Hematopoietic multipotent progenitor cell treated with erythropoietin and hydrocortisone succinate and interleukin-3 and kit ligand, for 8 days (in vitro differentiated cells): ENCODE data around the gene KIF13A.
"Not testable (repeated sequence)": the region's sequence is repeated elsewhere in the genome, so short reads cannot be mapped to it uniquely, and the experiment has no call there.

Source experiments
- DNase-seq: peaks from one replicate; pipeline ENCODE4 v3.0.0-alpha.2; 2015

Gene KIF13A

DNA sequence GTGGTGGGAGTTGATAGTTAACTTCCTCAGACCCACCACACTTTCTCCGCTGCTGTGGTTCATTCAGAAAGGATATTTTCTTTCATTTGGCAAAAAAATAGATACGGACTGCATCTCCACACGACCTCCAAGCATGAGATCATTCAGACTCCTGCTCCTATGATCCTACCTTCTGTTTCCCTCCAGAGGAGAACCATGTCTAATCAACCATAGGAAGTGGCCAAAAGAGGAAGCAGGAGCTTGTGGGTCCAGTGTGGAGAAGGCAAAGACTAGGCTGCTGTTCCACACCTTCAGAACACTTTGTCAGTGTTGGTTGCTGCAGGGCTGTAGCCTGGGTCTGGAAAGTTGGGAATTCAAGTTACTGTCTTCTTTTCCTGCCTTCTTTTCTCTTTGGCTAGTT lies 10.6 kb upstream of the KIF13A start:
- DNase-seq = no peak

DNA sequence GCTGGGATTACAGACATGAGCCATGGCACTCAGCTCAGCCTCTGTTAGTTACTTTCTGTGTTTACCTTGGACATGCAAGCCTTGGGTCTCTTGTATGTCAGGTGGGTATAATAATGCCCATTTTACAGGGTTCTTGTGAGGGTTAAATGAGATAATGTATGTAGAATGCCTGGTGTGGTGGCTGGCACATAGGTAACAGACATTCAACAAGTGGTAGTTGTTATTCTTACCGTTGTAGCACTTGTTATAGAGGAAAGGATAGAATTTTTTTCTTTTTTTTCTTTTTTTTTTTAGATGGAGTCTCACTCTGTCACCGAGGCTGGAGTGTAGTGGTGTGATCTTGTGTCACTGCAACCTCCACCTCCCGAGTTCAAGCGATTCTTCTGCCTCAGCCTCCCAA lies 8.0 kb upstream of the KIF13A start:
- no peak for DNase-seq

DNA sequence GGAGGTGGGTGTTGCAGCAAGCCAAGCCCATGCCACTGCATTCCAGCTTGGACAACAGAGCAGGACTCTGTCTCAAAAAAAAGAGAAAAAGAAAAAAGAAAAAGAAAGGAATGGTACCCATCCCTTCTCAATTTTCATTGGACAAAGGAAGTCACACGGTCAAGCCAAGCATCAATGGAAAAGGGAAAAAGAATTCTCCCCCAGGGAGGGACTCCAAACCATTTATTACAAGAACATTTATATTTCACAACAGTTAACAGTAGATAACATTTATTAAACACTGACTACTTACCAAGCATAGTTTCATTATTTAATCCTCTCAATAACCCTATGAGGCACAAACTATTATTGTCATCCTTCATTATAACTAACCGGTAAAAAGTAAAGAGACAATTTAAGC lies 6.6 kb upstream of the KIF13A start:
- DNase-seq = no peak

DNA sequence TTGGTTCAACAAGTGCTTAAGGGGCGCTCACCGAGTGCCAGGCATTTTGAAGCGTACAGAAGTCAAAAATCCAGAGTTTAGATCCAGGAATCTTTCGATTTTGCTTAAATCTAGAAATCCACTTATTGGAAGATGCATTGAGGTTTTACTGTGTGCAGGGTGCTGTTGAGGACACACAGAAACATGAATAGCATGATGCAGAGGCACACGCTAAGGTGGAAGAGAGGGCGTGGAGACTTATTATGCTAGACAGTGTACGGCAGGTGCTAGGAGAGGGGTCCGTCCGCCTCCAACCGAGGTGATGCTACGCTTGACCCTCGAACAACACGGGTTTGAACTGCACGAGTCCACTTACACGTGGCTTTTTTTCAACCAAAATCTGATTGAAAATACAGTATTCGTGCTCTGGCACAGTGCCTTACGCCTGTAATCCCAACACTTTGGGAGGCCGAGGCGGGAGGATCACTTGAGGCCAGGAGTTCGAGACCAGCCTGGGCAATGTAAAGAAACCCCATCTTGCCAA lies 1.0 kb upstream of the KIF13A start:
- DNase-seq = no peak

DNA sequence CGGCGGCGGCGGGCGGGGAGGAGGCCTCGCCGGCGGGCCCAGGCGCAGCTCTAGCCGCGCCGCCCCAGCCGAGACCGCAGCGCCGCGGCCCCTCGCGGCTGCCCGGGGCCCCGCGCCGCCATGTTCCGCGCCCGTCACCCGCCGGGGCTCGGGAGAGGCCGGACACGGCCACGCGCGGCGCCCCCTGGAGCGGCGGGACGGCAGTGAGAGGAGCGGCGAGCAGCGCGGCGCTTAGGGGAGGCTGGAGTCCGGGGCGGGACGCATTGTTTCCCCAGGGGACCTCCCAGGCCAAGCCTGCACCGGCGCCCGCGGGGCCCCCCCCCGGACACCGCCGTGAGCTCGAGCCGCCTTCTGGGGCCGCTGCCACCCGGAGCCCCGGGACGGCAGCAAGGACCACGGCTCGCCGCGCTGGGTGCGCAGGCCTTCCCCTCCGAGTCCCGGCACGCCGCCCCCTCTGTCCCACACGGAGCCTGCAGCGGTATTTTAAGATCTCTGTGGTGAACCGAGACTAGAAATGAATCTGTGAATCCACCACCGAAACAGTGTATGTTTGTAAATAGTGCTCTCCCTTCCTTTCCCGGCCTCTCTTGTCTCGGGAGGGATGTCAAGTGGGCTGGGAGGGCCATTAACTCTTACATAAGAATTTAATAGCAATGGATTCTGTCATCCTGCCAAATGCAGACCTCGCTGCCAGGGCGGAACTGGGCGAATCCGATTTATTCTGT lies 424 bp upstream of the KIF13A start:
- peak; percentile 75 for DNase-seq

DNA sequence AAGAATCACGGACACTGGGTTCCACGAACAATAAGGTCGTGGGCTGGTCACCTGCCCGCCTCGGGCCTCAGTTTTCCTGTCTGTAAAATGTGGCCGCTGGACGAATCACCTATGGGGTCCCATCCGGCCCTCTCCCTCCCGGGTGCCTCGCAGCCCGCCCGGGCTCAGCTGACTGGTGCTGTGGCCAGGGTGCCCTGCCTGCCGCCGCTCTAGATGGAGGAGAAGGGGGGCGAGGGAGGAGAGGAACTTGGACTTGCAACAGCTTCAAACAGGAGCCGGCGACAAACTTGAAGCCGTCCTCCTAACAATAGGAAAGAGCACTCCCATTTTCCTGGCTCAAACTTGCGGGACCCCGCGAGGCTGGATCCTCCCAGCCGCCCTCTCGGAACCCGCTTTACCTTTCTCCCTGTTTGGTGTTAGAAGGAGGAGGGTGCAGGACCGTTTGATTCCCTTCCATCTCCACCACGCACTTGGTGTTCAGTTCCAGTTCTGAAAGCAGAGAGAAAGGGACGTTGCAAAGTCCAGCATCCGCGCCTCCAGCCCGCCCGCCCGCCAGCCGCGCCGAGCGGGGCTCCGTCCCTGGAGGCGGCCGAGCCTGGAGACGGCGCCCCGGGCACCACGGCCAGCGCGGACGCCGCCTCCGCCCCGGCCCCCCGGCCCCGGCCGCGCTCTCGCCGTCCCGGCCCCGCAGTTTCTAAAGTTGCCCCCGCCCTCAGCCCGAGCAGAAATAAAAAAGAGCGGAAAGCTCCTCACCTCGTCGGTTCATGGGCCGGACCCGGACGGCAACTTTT lies 584 bp downstream of the KIF13A start:
- peak; percentile 58 for DNase-seq

DNA sequence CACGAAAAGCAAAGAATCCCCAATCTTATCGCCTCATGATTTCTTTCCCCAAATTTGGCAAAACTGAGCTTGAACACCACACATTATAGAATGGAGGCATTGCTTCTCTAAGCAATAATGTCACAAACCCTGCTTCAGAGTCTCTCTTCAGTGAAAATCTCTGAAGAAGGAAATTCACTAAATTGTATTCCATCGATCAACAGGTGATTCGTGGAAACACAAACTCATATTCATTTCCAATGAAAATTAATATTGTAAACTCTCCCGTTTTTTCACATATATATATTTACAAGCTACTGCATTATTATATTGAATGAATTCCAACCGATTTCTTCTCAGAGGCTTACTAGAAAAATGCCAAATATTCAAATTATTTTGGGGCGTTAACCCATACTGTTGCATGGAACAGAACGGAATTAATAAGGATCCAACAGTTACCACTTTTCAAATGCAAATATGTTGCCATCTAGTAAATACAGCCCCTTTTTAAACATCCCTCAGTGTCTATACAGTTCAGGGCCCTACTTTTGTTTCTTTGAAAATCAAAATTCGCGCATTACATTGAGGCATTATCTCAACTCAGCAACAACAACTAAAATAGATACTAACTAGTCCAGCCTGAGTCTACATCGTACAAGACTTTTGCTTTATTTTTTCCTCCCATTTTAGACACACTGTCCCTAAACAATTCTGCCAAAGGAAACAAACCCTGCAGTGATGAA lies 1.3 kb downstream of the KIF13A start:
- no peak for DNase-seq

DNA sequence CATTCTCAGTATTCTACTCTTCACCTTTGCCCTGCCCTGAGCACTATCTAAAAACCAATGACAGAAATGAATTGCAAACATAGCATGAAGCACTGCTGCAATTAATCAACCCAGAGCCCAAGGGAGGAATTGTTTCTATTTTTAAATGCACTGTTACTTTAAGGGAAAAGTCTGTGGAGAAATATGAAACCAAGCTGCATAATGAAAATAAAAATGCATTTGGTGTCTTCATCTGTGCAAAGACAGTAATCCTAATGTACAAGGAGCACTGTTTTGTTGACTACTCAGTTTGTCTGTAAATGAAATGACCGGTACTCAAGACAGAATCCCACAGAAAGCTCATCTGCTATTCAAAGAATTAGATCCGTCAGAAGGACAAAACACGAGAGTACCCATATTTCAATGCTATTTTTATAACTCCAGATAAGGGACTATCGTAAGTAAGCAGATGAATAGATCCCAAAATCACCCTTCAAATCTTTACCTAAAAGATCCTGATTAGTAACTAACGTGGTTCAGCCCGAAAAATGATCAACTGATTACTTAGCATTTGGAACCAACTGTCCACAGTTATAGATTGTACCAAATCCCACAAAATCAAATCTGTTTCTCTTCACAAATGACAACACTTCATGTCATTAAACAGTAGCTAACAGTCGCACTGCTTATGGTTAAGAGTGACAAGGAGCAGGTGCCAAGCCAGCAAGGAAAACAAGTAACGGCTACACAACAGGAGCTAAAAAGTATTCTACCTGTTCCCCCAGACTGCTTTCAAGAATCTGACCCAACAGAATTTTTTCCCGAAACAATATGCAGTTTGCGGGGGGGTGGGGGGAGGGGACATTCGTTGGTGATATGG lies 2.4 kb downstream of the KIF13A start:
- DNase-seq = no peak

DNA sequence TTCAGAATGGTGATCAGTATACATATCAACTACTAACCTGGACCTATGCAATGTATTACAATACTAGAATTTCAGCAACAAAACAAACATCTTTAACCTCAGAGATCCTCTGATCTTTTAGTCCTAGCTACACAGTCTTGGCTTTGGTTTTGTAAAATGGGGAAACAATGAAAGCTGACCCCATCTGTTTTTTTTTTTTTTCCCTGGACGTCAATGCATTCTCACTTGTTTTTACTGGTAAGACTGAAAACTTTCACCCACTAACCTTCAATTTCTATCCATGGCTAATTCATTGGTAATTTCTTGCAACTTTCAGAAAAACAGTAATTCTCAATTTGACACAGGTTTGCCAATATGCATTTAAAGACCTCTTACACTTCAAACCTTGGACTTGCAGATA lies 3.0 kb downstream of the KIF13A start:
- DNase-seq = no peak

DNA sequence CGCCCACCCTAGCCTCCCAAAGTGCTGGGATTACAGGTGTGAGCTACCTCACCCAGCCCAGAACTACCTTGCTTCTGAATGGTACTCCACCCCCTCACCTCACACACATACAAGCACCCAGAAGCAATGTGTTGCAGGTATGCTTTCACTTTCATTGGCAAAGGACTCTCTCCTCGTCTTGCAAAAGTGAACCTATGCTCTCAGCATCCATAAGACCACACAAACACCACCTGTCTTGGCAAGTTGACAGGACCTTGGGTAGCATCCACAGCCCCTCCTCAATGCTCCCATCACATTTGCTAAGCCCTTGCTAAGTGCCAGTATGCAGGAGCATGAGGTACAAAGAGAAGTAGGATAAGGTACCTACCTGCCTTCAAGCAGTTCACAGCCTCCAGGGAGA lies 3.7 kb downstream of the KIF13A start:
- DNase-seq = no peak

DNA sequence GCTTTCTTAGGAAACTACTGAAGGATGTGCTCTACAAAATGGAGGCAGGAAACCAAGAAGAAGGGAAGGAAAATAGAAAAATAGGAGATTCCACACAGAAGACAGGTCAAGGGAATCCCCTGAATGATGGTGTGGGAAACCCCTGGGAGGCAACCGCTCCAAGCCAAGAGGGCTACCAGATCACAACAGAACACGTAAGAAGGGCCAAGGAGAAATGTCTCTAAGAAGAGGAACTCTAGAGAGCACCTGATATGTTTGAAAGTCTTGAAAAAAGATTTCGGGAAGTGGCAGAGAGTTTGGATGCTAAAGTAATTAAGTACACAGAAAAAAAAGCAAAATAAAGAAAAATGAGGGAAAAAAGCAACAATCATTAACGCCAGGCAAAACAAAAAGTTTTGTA lies 7.1 kb downstream of the KIF13A start:
- no peak for DNase-seq

DNA sequence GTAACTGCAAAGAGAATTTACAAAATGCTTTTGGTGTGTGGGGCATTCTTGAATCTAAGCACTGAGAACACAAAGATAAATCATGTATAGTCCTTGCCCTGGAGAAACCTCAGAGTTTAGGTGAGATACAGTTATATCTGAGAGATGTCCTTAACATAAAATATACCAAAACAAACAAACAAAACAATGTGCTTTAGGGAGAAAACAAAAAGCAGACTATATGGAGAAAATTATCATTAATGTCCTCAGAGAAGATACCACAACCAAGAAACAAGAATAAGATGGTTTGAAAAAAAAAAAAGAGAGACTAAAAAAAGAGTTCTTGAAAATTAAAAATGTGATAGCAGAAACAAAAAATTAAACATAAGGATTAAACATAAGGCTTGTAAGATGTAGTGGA lies 8.0 kb downstream of the KIF13A start:
- no peak for DNase-seq

DNA sequence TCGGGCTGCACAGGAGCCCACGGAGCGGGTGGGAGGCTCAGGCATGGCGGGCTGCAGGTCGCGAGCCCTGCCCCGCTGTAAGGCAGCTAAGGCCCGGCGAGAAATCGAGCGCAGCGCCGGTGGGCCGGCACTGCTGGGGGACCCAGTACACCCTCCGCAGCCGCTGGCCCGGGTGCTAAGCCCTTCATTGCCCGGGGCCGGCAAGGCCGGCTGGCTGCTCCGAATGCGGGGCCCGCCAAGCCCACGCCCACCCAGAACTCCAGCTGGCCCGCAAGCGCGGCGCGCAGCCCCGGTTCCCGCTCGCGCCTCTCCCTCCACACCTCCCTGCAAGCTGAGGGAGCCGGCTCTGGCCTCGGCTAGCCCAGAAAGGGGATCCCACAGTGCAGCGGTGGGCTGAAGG lies 11.2 kb downstream of the KIF13A start:
- DNase-seq = not testable (repeated sequence)

DNA sequence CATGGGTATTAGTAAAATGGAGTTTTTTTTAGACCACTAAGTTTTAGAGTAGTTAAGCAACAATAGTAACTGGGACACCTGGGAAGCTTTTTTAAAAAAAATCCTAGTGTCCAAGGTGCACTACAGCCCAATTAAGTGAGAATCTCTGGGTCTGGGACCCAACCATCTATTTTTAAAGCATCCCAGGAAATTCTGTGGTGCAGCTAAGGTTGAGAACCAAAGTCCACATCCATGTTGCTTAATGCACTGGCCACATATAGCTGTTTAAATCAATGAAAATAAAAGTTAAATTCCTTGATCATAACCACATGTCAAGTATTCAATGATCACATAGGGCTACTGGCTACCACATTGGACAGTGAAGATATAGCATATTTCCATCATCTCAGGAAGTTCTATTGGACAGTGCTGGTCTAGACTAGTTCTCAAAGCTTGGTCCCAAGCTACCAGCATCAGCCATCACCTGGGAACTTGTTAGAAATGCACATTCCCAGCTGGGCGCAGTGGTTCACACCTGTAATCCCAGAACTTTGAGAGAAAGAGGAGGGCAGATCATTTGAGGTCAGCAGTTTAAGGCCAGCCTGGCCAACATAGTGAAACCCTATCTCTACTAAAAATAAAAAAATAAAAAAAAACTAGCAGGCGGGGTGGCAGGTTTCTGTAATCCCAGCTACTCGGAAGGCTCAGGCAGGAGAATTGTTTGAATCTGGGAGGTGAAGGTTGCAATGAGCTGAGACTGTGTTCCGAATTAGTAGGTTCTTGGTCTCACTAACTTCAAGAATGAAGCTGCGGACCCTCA lies 12.7 kb downstream of the KIF13A start:
- no peak for DNase-seq

DNA sequence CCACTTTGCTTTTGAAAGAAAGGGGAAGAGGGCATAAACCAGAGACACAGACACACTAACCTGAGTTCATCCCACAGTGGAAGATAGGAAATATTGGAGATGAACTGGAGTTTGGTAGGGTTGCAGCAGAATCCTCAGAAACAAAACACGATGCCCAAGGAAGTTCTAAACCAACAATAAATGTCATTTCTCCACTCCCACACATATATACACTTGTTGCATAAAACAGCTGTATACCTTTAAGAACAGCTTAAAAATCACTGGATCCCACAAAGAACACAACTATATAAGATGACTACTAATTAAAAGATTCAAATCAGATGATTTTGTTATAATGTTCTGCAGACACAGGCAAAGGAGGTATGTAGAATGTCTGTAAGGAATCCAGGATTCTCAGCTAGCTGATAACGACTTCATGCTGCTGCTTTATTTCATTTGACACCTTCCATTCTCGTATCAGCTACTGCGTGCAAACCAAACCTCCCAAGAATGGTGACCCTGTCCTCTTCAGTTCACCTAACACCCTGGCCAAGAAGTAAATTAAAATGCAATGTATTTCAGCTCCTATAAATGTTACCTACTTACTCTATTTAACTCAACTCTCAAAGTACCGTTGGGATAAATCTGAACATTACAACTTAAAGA lies 14.3 kb downstream of the KIF13A start:
- no peak for DNase-seq

DNA sequence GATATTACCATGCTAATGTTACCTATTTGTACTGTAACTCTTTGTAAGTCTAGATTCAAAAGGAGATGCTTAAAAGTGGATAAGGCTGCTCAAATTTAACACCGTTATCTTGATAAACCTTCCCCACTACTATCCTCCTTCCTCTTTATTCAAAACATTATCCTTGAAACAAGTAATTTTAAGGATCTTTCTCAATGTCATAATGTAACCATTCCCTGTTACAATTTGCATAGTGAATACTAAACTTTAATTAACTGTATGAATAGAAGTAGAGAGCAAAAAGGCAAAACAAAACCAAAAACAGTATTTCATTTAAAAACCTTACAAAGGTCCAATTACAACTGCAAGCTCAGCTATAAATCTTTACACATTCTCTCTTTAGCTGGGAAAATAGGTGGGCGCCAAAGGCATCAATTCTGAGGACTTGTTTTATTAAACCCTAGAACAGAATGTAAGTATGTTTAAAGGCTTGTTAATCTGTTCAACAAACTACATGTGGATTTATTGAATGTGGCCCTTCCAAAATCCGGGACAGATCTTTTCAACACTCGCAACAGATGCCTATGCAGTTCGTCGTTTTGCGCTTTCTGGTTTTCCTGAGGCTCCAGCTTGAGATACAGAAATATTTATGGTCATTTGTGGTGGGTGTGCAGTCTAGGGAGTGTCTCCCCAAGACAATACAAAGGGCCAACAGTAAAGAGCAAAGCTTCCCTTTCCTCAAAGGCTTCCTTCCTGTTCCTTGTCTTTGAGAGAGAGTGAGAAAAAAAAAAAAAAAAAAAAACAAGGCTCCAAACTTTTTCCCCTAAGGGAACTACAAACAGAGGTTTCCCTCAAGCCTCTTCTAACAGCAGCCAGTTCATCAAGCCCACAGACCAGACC lies 15.1 kb downstream of the KIF13A start:
- no peak for DNase-seq

DNA sequence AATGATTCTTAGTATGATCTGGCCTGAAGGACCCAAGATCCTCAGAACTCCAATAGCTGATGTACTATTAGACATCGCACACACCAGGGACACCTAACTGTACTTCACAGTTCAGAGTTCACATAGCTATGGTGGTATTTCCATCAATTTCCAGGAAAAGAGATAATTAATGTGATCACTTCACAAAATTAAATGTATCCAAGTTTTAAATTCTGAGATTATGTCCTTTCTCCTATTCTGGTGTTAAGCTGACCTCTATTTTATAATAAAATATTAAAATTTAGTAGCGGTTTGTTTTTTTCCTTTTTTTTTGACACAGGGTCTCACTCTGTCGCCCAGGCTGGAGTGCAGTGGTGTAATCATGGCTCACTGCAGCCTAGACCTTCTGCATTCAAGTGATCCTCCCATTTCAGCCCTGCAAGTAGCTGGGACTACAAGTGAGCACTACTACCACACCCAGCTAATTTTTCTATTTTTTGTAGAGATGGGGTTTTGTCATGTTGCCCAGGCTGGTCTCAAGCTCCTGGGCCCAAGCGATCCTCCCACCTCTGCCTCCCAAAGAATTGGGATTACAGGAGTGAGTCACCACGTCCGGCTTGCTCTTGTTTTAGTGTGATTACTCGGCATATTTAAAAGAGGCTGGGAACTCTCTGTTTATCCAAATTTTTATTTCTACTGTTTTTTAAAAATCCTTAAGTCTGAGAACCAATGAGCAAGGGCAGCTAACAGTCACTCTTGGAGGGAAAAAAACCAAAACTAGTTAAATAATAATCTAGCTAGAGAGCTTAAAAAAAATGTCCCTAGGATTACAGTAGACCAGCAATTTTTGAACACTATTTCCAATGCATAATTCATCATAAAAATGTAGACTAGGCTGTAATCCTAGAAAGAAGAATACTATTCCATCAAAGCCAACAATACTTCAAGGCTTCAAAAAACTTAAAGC lies 16.0 kb downstream of the KIF13A start:
- DNase-seq = peak; percentile 54

DNA sequence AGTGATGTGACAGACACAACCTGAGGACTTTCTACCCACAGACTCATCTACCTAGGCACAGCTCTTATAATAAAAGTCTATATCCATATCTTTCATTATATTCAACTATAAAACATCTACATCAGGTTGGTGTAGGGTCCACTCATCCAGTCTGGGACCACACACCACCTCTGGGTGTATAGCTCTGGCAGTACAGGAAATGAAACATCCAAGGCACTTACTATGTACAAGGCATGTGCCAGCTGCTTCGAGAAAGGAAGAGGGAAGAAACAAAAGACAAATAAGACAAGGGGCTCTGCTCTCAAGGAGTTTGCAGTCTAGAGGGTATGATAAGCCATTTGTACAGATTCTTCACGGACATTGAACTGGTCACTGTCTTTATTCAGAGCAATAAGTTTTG lies 18.6 kb downstream of the KIF13A start:
- no peak for DNase-seq
